IPS-NIHi11 (cell line): ENCODE measurements around the gene GDPD1.
"Not testable (repeated sequence)": the region's sequence is repeated elsewhere in the genome, so short reads cannot be mapped to it uniquely, and the experiment has no call there.

Source experiments
- DNase-seq: peaks from one replicate; pipeline ENCODE4 v3.0.0; 2012; ENCODE audit warnings: mixed read lengths, low spot score

Gene GDPD1

DNA sequence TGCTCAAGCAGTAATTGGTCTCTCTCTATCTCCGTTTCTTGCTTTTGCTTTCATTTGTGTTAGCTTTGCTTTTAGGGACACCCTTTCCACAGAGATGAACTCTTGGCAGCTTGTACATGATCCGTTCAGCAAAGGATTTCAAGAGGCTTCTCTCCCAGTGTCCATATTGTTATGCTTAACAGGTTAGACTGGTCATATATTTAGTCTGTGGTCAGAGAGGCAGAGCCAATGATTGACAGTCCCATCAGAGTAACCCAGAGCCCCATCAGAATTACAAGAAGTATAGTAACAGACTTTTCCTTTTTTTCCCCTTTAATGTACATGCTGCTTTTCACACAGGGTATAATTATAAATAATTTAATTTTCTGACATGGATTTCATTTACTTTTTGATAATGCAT lies 34.4 kb downstream of the GDPD1 start:
- no peak for DNase-seq

DNA sequence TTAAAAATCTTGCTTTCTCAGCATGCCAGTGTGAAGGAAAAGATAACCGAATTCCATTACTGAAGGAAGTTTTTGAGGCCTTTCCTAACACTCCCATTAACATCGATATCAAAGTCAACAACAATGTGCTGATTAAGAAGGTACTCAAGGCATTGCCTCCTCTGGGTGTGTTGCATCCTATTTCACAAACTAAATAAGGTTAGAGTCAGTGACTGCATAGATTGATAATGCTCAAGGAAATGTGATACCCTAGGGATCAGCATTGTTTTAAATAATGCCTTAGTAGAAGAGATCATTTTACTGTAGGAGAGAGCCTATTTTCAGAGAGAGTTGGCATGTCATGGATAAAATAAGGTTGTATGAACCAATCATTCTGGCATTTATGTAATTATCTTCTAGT lies 36.8 kb downstream of the GDPD1 start:
- DNase-seq, result no peak

DNA sequence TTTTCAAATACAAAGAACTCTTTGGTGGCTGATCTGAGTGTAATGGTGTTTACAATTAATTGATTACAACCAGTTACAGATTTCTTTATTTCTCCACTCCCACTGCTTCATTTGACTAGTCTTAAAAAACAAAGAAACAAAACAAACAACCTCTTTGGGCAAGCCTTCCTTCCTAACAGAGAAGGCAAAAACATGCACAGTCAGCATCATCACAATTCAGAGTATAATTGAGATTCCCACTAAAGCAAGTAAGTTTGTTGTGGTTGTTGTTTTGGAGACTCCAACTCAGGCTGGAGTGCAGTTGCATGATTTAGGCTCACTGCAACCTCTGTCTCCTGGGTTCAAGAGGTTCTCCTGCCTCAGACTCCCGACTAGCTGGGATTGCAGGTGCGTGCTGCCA lies 40.4 kb downstream of the GDPD1 start:
- no peak for DNase-seq

DNA sequence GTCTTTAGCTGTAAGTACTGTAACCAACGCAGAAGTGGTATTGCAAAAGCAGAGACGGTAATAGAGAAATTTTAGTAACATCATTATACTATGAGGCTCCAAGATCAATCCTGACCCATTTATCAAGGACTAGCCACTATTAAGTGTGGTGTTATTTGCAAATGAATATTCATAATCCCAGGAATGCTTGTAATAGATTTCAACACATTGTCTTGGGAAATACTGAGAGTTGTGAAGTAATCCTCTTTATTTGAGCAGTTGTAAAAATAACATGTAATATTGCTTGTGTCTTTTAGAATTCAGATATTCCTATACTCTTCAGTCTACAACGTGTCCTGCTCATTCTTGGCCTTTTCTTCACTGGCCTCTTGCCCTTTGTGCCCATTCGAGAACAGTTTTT lies 46.4 kb downstream of the GDPD1 start:
- no peak for DNase-seq

GRCh38 chr17:59267776-59268175 lies 47.5 kb downstream of the GDPD1 start:
- no peak for DNase-seq

- DNase-seq, result no peak
Observed at GRCh38 chr17:59275618-59276017, 55.3 kb downstream of the GDPD1 start.

- DNase-seq, result no peak
Observed at GRCh38 chr17:59277031-59277430, 56.7 kb downstream of the GDPD1 start.

DNA sequence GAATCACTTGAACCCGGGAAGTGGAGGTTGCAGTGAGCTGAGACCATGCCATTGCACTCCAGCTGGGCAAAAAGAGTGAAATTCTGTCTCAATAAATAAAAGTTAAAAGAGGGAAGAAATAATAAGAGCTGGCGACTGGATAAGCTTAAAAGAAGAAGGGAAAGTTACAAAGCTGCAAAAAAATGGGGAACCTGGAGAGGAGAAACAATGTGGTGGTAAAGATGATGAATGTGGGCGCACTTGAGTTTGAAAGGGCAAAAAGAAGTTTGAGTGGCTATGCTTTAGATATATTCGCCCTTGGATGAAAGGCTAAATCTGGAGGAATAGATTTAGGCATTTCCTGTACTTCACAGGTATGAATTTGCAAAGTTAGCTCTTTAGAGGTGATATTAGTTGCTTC lies 58.1 kb downstream of the GDPD1 start:
- no peak for DNase-seq

GRCh38 chr17:59284317-59284716 lies 64.0 kb downstream of the GDPD1 start:
- DNase-seq, result no peak

- no peak for DNase-seq
Observed at GRCh38 chr17:59287452-59287851, 67.1 kb downstream of the GDPD1 start.

DNA sequence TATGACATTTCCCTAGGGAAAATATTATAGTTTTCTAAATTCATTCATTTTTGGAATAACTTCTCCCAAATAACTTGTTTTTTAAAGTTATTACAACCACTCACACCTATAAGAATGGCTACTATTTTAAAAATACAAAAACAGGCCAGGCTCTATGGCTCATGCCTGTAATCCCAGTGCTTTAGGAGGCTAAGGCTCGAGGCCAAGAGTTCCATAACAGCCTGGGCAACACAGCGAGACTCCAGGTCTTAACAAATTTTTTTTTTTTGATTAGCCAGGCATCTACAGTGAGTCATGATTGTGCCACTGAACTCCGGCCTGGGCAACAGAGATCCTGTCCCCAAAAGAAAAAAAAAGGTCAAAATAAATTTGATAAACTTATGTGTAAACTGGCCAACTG lies 67.6 kb downstream of the GDPD1 start:
- no peak for DNase-seq

DNA sequence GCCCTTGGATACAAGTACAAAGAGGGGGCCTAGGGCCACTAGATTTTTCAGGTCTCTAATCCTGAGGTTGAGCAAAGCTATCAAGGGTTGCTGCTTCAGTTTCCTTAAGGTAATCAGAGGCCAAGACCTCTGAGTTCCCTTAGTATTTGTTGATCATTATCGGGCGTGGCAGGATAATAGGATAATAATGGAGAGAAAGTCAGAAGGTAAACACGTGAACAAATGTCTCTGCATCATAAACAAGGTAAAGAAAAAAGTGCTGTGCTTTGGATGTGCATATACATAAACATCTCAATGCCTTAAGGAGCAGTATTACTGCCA lies 69.6 kb downstream of the GDPD1 start:
- DNase-seq, result no peak

- DNase-seq, result not testable (repeated sequence)
Observed at GRCh38 chr17:59290302-59290998, 70.1 kb downstream of the GDPD1 start.

- no peak for DNase-seq
Observed at GRCh38 chr17:59292174-59292523, 71.8 kb downstream of the GDPD1 start.

- no peak for DNase-seq
Observed at GRCh38 chr17:59296190-59296589, 75.9 kb downstream of the GDPD1 start.

GRCh38 chr17:59298521-59298920 lies 78.2 kb downstream of the GDPD1 start:
- no peak for DNase-seq

GRCh38 chr17:59299400-59300092 lies 79.2 kb downstream of the GDPD1 start:
- DNase-seq, result no peak

DNA sequence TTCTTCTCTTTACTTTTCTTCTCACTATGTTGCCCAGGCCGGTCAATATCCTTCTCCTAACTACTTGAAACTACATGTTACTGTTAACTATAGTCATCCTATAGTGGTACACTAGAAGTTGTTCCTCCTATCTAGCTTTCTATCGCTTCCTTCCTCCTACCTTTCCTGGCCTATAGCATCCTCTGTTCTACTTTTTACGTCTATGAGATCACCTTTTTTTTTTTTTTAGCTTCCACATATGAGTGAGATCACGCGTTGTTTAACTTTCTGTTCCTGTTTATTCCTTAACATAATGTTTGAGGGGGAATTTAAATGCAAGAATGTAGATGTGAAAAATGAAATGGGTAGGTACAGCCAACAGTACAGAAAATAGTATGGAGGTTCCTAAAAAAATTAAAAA lies 80.6 kb downstream of the GDPD1 start:
- DNase-seq, result no peak

DNA sequence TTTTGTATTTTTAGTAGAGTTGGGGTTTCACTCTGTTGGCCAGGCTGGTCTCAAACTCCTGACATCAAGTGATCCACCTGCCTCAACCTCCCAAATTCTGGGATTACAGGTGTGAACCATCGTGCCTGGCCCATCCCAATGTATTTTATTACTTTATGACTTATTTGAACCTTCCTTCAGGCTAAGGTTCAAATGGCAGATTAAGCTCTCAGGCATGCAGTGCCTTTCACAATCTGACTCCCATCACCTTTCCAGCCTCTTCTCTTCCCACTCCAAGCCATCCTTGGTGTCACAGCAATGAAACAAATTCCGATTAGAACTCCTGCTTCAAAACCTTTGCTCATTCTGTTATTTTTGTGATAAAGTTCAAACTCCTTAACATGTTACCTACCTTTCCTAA lies 84.5 kb downstream of the GDPD1 start:
- no peak for DNase-seq

GRCh38 chr17:59310263-59310920 lies 90.1 kb downstream of the GDPD1 start:
- DNase-seq, result no peak

- DNase-seq, result peak; percentile 69
Observed at GRCh38 chr17:59311051-59311468, 90.7 kb downstream of the GDPD1 start.

DNA sequence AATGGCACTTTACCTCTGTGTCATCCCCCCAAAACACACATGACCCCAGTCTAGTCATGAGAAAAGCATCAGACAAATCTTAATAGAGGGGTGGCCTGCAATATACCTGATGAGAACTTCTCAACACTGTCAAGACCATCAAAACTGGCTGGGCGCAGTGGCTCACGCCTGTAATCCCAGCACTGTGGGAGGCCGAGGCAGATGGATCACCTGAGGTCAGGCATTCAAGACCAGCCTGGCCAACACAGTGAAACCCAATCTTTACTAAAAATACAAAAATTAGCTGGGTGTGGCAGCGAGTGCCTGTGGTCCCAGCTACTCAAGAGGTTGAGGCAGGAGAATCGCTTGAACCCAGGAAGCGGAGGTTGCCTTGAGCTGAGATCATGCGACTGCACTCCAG lies 91.2 kb downstream of the GDPD1 start:
- not testable (repeated sequence) for DNase-seq

GRCh38 chr17:59315866-59316265 lies 95.6 kb downstream of the GDPD1 start:
- DNase-seq, result no peak
